K562 (cell line): ENCODE data around the gene TTLL10. TPM values are rescaled to one million over a fixed set of nuclear protein-coding genes. Genes with fewer than 3 reads are reported as not detected.

Experiments used
- HDAC1 ChIP-seq, 2 experiments: fragments of 450-650 bp; IDR thresholded peaks; 2 replicates each; pipeline ENCODE4 v1.6.1; 2016 to 2017; ENCODE audit warnings: inconsistent platforms in 1 of 2, mild to moderate bottlenecking in 1 of 2, moderate library complexity in 1 of 2
- PPARD ChIP-seq: fragments of 250-450 bp; sonication (Bioruptor Pico); IDR thresholded peaks from 2 replicates; pipeline ENCODE4 v1.8.0; 2022; ENCODE audit warnings: inconsistent platforms, mild to moderate bottlenecking, moderate library complexity
- ZNF354B ChIP-seq: fragments of 250-450 bp; sonication (Bioruptor Pico); IDR thresholded peaks from 2 replicates; pipeline ENCODE4 v1.4.0; 2020
- polyA plus RNA-seq, 8 experiments: library from polyadenylated mRNA; depleted of rRNA in 4 of 8; stranded (reverse) in 5 of 8; unstranded in 3 of 8; fragments of >200 nt; fragmentation: Nextera tagmentation in 2 of 8; fragmentation: Illumina TruSeq in 1 of 8; extraction: Ambion mirVana in 2 of 8; extraction: Trizol in 1 of 8; gene quantifications; 2 replicates each; pipeline versions ENCODE4 v1.2.1 to v1.2.3, GENCODE V29; 2011 to 2014; ENCODE audit warnings: inconsistent platforms in 1 of 8, missing spikeins in 1 of 8
- total RNA-seq, 7 experiments: library from RNA; depleted of rRNA in 6 of 7; stranded (reverse); fragments of >200 nt in 6 of 7; fragmentation: Illumina TruSeq in 2 of 7; extraction: Trizol in 2 of 7; gene quantifications; 2 replicates each; pipeline versions ENCODE4 v1.2.1 to v1.2.3, GENCODE V29; 2011 to 2021; ENCODE audit warnings: low replicate concordance in 1 of 7
- TF ChIP-seq, protein P1 (sequence below), 2 experiments: fragments of 450-650 bp; formaldehyde crosslinking in 1 of 2; IDR thresholded peaks; 2 replicates each; pipeline versions ENCODE4 v1.4.0 to v1.6.1; 2014 to 2020; ENCODE audit warnings: mild to moderate bottlenecking in 2 of 2, borderline replicate concordance in 1 of 2, low read depth in 1 of 2
- TF ChIP-seq, protein P2 (sequence below), 2 experiments: fragments of 450-650 bp in 1 of 2; sonication (generic) in 1 of 2; formaldehyde crosslinking; conservative IDR thresholded peaks; 2 replicates each; pipeline versions ENCODE4 v1.4.0 to v1.8.1; 2020 to 2022; ENCODE audit warnings: mild to moderate bottlenecking in 1 of 2, missing genetic modification reagents in 1 of 2
- TF ChIP-seq, protein P3 (sequence below): fragments of 450-650 bp; IDR thresholded peaks from 2 replicates; pipeline ENCODE4 v1.7.1; 2018; ENCODE audit warnings: mild to moderate bottlenecking, low read depth; ENCODE audit not compliant: partially characterized antibody
- TF ChIP-seq, protein P4 (sequence below): fragments of 250-450 bp; sonication (Bioruptor Pico); IDR thresholded peaks from 2 replicates; pipeline ENCODE4 v1.4.0; 2020; ENCODE audit warnings: borderline replicate concordance
- TF ChIP-seq, protein P5 (sequence below), 3 experiments: fragments of 200-800 bp in 1 of 3; fragments of 250-450 bp in 1 of 3; fragments of 450-650 bp in 1 of 3; sonication (Bioruptor Pico) in 1 of 3; sonication (Bioruptor generic) in 1 of 3; formaldehyde crosslinking in 1 of 3; IDR thresholded peaks; 2 replicates each; pipeline versions ENCODE4 v1.6.1 to v1.8.0; 2016 to 2022; ENCODE audit warnings: mild to moderate bottlenecking in 2 of 3, missing genetic modification characterization in 2 of 3, missing compliant biosample characterization in 1 of 3, moderate library complexity in 1 of 3

The TTLL10 gene
- total and polyA plus RNA-seq, 9 of the 15 experiments (the other 6 are each of a cell fraction or from before 2014, with no cell fraction given), result not detected

DNA sequence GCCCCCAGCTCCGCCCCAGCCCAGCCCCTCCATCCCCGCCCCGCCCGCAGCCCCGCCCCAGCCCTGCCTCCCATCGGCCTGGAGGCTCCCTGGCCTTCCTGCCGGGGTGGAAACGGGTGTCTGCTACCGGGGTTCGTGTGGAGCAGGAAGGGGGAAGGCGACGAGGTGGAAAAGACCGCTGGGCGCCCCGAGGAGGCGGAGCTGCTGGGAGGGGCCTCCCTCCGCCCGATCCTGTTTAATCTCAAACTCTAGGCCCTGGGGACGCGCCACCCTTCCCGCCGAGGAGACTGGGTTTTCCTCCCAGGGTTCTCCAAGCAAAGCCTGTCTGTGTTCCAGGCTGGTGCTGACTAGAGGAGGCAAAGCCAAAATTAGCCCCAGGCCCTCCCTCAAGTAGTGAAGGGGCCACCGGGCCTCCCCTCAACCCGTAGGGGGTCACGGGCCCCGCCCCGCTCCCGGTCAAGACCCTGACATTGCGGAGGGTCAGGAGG lies 16.2 kb upstream of the TTLL10 start (continued):
- TF ChIP-seq, protein P1, sequence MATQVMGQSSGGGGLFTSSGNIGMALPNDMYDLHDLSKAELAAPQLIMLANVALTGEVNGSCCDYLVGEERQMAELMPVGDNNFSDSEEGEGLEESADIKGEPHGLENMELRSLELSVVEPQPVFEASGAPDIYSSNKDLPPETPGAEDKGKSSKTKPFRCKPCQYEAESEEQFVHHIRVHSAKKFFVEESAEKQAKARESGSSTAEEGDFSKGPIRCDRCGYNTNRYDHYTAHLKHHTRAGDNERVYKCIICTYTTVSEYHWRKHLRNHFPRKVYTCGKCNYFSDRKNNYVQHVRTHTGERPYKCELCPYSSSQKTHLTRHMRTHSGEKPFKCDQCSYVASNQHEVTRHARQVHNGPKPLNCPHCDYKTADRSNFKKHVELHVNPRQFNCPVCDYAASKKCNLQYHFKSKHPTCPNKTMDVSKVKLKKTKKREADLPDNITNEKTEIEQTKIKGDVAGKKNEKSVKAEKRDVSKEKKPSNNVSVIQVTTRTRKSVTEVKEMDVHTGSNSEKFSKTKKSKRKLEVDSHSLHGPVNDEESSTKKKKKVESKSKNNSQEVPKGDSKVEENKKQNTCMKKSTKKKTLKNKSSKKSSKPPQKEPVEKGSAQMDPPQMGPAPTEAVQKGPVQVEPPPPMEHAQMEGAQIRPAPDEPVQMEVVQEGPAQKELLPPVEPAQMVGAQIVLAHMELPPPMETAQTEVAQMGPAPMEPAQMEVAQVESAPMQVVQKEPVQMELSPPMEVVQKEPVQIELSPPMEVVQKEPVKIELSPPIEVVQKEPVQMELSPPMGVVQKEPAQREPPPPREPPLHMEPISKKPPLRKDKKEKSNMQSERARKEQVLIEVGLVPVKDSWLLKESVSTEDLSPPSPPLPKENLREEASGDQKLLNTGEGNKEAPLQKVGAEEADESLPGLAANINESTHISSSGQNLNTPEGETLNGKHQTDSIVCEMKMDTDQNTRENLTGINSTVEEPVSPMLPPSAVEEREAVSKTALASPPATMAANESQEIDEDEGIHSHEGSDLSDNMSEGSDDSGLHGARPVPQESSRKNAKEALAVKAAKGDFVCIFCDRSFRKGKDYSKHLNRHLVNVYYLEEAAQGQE (IDR thresholded peaks at IDR 0.05; ENCODE audit: borderline replicate concordance), result no peak
- TF ChIP-seq, protein P1 (CRISPR knock-in tag; IDR thresholded peaks at IDR 0.05; ENCODE audit: low read depth), result peak; percentile 77
- TF ChIP-seq PPARD (no peak), HDAC1 (IDR thresholded peaks at IDR 0.05) (0 out of 4 replicates have a peak, but pooled peaks of 1 of the 2 experiments have one; percentile 15), ZNF354B (no peak)
- TF ChIP-seq, protein P2, sequence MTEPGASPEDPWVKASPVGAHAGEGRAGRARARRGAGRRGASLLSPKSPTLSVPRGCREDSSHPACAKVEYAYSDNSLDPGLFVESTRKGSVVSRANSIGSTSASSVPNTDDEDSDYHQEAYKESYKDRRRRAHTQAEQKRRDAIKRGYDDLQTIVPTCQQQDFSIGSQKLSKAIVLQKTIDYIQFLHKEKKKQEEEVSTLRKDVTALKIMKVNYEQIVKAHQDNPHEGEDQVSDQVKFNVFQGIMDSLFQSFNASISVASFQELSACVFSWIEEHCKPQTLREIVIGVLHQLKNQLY (CRISPR knock-in tag; conservative IDR thresholded peaks at IDR 0.05), result no peak
- TF ChIP-seq, protein P3, sequence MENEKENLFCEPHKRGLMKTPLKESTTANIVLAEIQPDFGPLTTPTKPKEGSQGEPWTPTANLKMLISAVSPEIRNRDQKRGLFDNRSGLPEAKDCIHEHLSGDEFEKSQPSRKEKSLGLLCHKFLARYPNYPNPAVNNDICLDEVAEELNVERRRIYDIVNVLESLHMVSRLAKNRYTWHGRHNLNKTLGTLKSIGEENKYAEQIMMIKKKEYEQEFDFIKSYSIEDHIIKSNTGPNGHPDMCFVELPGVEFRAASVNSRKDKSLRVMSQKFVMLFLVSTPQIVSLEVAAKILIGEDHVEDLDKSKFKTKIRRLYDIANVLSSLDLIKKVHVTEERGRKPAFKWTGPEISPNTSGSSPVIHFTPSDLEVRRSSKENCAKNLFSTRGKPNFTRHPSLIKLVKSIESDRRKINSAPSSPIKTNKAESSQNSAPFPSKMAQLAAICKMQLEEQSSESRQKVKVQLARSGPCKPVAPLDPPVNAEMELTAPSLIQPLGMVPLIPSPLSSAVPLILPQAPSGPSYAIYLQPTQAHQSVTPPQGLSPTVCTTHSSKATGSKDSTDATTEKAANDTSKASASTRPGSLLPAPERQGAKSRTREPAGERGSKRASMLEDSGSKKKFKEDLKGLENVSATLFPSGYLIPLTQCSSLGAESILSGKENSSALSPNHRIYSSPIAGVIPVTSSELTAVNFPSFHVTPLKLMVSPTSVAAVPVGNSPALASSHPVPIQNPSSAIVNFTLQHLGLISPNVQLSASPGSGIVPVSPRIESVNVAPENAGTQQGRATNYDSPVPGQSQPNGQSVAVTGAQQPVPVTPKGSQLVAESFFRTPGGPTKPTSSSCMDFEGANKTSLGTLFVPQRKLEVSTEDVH, result no peak
- TF ChIP-seq, protein P4, sequence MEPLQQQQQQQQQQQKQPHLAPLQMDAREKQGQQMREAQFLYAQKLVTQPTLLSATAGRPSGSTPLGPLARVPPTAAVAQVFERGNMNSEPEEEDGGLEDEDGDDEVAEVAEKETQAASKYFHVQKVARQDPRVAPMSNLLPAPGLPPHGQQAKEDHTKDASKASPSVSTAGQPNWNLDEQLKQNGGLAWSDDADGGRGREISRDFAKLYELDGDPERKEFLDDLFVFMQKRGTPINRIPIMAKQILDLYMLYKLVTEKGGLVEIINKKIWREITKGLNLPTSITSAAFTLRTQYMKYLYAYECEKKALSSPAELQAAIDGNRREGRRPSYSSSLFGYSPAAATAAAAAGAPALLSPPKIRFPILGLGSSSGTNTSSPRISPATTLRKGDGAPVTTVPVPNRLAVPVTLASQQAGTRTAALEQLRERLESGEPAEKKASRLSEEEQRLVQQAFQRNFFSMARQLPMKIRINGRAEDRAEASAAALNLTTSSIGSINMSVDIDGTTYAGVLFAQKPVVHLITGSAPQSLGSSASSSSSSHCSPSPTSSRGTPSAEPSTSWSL (CRISPR knock-in tag), result no peak
- TF ChIP-seq, protein P5, sequence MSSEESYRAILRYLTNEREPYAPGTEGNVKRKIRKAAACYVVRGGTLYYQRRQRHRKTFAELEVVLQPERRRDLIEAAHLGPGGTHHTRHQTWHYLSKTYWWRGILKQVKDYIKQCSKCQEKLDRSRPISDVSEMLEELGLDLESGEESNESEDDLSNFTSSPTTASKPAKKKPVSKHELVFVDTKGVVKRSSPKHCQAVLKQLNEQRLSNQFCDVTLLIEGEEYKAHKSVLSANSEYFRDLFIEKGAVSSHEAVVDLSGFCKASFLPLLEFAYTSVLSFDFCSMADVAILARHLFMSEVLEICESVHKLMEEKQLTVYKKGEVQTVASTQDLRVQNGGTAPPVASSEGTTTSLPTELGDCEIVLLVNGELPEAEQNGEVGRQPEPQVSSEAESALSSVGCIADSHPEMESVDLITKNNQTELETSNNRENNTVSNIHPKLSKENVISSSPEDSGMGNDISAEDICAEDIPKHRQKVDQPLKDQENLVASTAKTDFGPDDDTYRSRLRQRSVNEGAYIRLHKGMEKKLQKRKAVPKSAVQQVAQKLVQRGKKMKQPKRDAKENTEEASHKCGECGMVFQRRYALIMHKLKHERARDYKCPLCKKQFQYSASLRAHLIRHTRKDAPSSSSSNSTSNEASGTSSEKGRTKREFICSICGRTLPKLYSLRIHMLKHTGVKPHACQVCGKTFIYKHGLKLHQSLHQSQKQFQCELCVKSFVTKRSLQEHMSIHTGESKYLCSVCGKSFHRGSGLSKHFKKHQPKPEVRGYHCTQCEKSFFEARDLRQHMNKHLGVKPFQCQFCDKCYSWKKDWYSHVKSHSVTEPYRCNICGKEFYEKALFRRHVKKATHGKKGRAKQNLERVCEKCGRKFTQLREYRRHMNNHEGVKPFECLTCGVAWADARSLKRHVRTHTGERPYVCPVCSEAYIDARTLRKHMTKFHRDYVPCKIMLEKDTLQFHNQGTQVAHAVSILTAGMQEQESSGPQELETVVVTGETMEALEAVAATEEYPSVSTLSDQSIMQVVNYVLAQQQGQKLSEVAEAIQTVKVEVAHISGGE (CRISPR knock-in tag; IDR thresholded peaks at IDR 0.05), result peak in 1 of 3 experiments; percentile 86; a peak in 2 of 6 replicates
